Upper lobe of right lung (tissue), 1 donor: ENCODE data around the gene PCF11. TPM values are rescaled to one million over a fixed set of nuclear protein-coding genes. Genes with fewer than 3 reads are reported as not detected.

Experiments
- ATAC-seq: fragments of 200-7000 bp; cut with Tn5 transposase; one replicate; pipeline ENCODE4 v1.9.1; 2020; ENCODE audit warnings: mild to moderate bottlenecking, moderate library complexity
- DNase-seq: peaks from one replicate; pipeline ENCODE4 v3.0.0-alpha.2; 2020
- H3K27ac ChIP-seq: fragments of 200-600 bp; one replicate; pipeline ENCODE4 v1.8.0; 2022
- H3K27me3 ChIP-seq: fragments of 200-600 bp; one replicate; pipeline ENCODE4 v1.8.0; 2022; ENCODE audit warnings: mild to moderate bottlenecking
- H3K36me3 ChIP-seq: fragments of 200-600 bp; one replicate; pipeline ENCODE4 v1.8.0; 2022
- H3K4me1 ChIP-seq: fragments of 200-600 bp; one replicate; pipeline ENCODE4 v1.8.0; 2022
- H3K4me3 ChIP-seq: fragments of 200-600 bp; one replicate; pipeline ENCODE4 v1.8.0; 2022; ENCODE audit warnings: mild to moderate bottlenecking
- H3K9me3 ChIP-seq: fragments of 200-600 bp; one replicate; pipeline ENCODE4 v1.8.0; 2022
- intact Hi-C: fragments of 100-400 bp; cut with DNase I; formaldehyde crosslinking; loops from one replicate; pipeline ENCODE4 v1.11.0; 2022
- total RNA-seq: library from RNA; stranded (reverse); fragmentation: NEBNext Ultra II Directional; extraction: Animal tissue kit (Norgen Biotek cat#: 25700); gene quantifications from one replicate; pipeline ENCODE4 v1.2.1, GENCODE V29; 2021
- TF ChIP-seq, protein P1 (sequence below): fragments of 200-600 bp; IDR thresholded peaks from one replicate; pipeline ENCODE4 v1.8.0; 2022; ENCODE audit warnings: antibody characterized with exemption
- donor health status: DM: no; HTN: yes; CAD: no; lungs with severe emphysema.

PCF11 gene
- total RNA-seq, 1 donor from 2014 or later: 54.5 TPM

DNA sequence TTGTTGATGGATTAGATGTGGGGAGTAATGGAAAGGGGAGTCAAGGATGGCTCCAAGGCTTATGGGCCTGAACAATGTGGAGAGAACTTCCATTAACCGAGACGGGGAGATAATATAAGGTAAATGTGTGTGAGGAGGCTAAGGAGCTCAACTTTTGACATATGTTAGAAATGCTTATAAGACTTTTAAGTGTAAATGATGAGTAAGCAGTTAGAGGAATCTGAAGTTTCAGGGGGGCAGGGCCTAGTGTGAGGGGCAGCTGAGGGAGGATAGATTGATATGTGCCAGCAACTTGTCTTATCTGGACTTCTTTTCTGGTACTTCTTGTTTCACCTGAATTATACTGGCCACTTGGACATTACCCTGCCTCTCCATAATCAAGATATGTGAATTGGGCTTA is 66.5 kb downstream of the PCF11 start:
- TF ChIP-seq, protein P1, sequence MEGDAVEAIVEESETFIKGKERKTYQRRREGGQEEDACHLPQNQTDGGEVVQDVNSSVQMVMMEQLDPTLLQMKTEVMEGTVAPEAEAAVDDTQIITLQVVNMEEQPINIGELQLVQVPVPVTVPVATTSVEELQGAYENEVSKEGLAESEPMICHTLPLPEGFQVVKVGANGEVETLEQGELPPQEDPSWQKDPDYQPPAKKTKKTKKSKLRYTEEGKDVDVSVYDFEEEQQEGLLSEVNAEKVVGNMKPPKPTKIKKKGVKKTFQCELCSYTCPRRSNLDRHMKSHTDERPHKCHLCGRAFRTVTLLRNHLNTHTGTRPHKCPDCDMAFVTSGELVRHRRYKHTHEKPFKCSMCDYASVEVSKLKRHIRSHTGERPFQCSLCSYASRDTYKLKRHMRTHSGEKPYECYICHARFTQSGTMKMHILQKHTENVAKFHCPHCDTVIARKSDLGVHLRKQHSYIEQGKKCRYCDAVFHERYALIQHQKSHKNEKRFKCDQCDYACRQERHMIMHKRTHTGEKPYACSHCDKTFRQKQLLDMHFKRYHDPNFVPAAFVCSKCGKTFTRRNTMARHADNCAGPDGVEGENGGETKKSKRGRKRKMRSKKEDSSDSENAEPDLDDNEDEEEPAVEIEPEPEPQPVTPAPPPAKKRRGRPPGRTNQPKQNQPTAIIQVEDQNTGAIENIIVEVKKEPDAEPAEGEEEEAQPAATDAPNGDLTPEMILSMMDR: no peak
- no peaks in the 10 kb centered on the region for H3K36me3 ChIP-seq
- no peaks in the 10 kb centered on the region for H3K4me1 ChIP-seq
- DNase-seq: no peak
- intact Hi-C loops: no loop called here
- no peak overlapping the region for H3K27ac ChIP-seq
- no peaks in the 10 kb centered on the region for H3K9me3 ChIP-seq
- H3K27me3 ChIP-seq: no peaks in the 10 kb centered on the region
- ATAC-seq: no peak
- H3K4me3 ChIP-seq: no peak overlapping the region

DNA sequence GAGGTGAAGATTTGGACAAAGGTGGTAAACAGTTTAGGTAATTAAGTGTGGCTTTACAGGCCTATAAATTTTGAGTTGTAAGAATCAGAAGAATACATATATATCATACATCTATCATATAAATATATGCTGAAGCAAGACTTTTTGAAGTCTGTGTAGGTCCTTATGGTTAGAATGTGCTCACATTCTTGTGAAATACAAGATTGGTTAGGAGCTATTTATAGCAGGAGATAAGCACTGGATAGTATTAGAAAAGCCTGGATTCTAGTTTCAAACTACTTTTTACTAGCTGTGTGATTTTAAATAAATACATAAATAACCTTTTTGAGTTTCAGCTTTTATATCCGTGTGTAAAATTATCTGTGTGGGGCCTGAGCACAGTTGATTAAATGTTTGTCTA is 78.9 kb downstream of the PCF11 start:
- DNase-seq: no peak

More for the DNA sequence above, 78.9 kb downstream of the PCF11 start:
- no peak for ATAC-seq
- Histone ChIP-seq H3K27ac (no peak overlapping the region), H3K4me1 (no peaks in the 10 kb centered on the region), H3K27me3 (no peaks in the 10 kb centered on the region), H3K9me3 (no peaks in the 10 kb centered on the region), H3K36me3 (no peaks in the 10 kb centered on the region), H3K4me3 (no peak overlapping the region)
- intact Hi-C loops: no loop called here
- TF ChIP-seq, protein P1: no peak

Other genes starting within 250 kb of the PCF11 start
- gene RAB30, start 85.2 kb upstream of the PCF11 start, total RNA-seq: 12.5 TPM
- 13.0 TPM for gene ANKRD42, start 36.6 kb downstream of the PCF11 start, total RNA-seq
- 23.4 TPM for gene CCDC90B, start 129.2 kb downstream of the PCF11 start, total RNA-seq